Pulmonary artery endothelial cell (primary cell): ENCODE measurements around the gene PHLDA3. TPM values are rescaled to one million over a fixed set of nuclear protein-coding genes. Genes with fewer than 3 reads are reported as not detected.

Source experiments
- DNase-seq: peaks from one replicate; pipeline ENCODE4 v3.0.0-alpha.2; 2011; ENCODE audit warnings: low read depth, low spot score
- total RNA-seq: library from RNA; depleted of rRNA; stranded (reverse); fragments of >200 nt; gene quantifications from 2 replicates; pipeline ENCODE4 v1.2.3, GENCODE V29; 2014

PHLDA3 gene
- total RNA-seq, 1 donor from 2014 or later = 55.1 TPM

- no peak for DNase-seq
Observed at GRCh38 chr1:201463071-201463552, 5.9 kb downstream of the PHLDA3 start.

GRCh38 chr1:201461645-201462441 is 7.1 kb downstream of the PHLDA3 start:
- DNase-seq = no peak

GRCh38 chr1:201460814-201461644 is 8.0 kb downstream of the PHLDA3 start:
- peak; percentile 59 for DNase-seq

- no peak for DNase-seq
Observed at GRCh38 chr1:201459775-201460174, 9.2 kb downstream of the PHLDA3 start.

GRCh38 chr1:201459052-201459451 is 9.9 kb downstream of the PHLDA3 start:
- DNase-seq = no peak

- DNase-seq = no peak
Observed at GRCh38 chr1:201457508-201457960, 11.5 kb downstream of the PHLDA3 start.

GRCh38 chr1:201456499-201457309 is 12.3 kb downstream of the PHLDA3 start:
- DNase-seq = no peak

GRCh38 chr1:201455098-201455497 is 13.9 kb downstream of the PHLDA3 start:
- no peak for DNase-seq

- DNase-seq = no peak
Observed at GRCh38 chr1:201454608-201455007, 14.4 kb downstream of the PHLDA3 start.

- no peak for DNase-seq
Observed at GRCh38 chr1:201452866-201453265, 16.1 kb downstream of the PHLDA3 start.

- DNase-seq = no peak
Observed at GRCh38 chr1:201450721-201451291, 18.2 kb downstream of the PHLDA3 start.

GRCh38 chr1:201448990-201449389 is 20.0 kb downstream of the PHLDA3 start:
- DNase-seq = no peak

GRCh38 chr1:201447903-201448871 is 20.8 kb downstream of the PHLDA3 start:
- DNase-seq = no peak

- no peak for DNase-seq
Observed at GRCh38 chr1:201445310-201445709, 23.7 kb downstream of the PHLDA3 start.

GRCh38 chr1:201444792-201445191 is 24.2 kb downstream of the PHLDA3 start:
- DNase-seq = no peak

GRCh38 chr1:201443747-201444146 is 25.2 kb downstream of the PHLDA3 start:
- DNase-seq = no peak

- DNase-seq = no peak
Observed at GRCh38 chr1:201436969-201437368, 32.0 kb downstream of the PHLDA3 start.

- DNase-seq = no peak
Observed at GRCh38 chr1:201436393-201436792, 32.6 kb downstream of the PHLDA3 start.

GRCh38 chr1:201434266-201434665 is 34.7 kb downstream of the PHLDA3 start:
- DNase-seq = no peak

- DNase-seq = no peak
Observed at GRCh38 chr1:201433609-201434008, 35.4 kb downstream of the PHLDA3 start.
